ENCODE data around the gene UVRAG. TPM values are rescaled to one million over a fixed set of nuclear protein-coding genes. Genes with fewer than 3 reads are reported as not detected.

UVRAG gene
- total RNA-seq, 1 experiment from 2014 or later: 29.5 TPM

- Histone ChIP-seq H3K27ac (ENCODE audit: low read length) (no peak overlapping the region), H3K4me3 (ENCODE audit: low read depth in 2 of 2, low read length in 2 of 2) (no peak overlapping the region), H3K4me1 (ENCODE audit: control insufficient read depth, insufficient read depth, low read length) (no peaks in the 10 kb centered on the region), H3K9me3 (ENCODE audit: control insufficient read depth, insufficient read depth, low read depth, low read length) (peaks cover 8% of the 10 kb centered on the region; the same call in 1 of the 2 replicates), H3K27me3 (ENCODE audit: control insufficient read depth, insufficient read depth, low read length) (no peaks in the 10 kb centered on the region), H3K36me3 (ENCODE audit: control insufficient read depth, insufficient read depth, low read length) (no peaks in the 10 kb centered on the region)
- no peak for ATAC-seq
- DNase-seq (ENCODE audit: low read depth, low spot score): no peak
- TF ChIP-seq SIN3A (IDR thresholded peaks at IDR 0.05; ENCODE audit: borderline replicate concordance, insufficient read depth, low read depth, low read length) (no peak), TCF7L2 (IDR thresholded peaks at IDR 0.05; ENCODE audit: low read depth, low read length) (no peak), POLR2AphosphoS5 (IDR thresholded peaks at IDR 0.05; ENCODE audit: low read depth, low read length) (no peak)
- TF ChIP-seq, protein P1, sequence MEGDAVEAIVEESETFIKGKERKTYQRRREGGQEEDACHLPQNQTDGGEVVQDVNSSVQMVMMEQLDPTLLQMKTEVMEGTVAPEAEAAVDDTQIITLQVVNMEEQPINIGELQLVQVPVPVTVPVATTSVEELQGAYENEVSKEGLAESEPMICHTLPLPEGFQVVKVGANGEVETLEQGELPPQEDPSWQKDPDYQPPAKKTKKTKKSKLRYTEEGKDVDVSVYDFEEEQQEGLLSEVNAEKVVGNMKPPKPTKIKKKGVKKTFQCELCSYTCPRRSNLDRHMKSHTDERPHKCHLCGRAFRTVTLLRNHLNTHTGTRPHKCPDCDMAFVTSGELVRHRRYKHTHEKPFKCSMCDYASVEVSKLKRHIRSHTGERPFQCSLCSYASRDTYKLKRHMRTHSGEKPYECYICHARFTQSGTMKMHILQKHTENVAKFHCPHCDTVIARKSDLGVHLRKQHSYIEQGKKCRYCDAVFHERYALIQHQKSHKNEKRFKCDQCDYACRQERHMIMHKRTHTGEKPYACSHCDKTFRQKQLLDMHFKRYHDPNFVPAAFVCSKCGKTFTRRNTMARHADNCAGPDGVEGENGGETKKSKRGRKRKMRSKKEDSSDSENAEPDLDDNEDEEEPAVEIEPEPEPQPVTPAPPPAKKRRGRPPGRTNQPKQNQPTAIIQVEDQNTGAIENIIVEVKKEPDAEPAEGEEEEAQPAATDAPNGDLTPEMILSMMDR (IDR thresholded peaks at IDR 0.05): no peak
- TF ChIP-seq, protein P2, sequence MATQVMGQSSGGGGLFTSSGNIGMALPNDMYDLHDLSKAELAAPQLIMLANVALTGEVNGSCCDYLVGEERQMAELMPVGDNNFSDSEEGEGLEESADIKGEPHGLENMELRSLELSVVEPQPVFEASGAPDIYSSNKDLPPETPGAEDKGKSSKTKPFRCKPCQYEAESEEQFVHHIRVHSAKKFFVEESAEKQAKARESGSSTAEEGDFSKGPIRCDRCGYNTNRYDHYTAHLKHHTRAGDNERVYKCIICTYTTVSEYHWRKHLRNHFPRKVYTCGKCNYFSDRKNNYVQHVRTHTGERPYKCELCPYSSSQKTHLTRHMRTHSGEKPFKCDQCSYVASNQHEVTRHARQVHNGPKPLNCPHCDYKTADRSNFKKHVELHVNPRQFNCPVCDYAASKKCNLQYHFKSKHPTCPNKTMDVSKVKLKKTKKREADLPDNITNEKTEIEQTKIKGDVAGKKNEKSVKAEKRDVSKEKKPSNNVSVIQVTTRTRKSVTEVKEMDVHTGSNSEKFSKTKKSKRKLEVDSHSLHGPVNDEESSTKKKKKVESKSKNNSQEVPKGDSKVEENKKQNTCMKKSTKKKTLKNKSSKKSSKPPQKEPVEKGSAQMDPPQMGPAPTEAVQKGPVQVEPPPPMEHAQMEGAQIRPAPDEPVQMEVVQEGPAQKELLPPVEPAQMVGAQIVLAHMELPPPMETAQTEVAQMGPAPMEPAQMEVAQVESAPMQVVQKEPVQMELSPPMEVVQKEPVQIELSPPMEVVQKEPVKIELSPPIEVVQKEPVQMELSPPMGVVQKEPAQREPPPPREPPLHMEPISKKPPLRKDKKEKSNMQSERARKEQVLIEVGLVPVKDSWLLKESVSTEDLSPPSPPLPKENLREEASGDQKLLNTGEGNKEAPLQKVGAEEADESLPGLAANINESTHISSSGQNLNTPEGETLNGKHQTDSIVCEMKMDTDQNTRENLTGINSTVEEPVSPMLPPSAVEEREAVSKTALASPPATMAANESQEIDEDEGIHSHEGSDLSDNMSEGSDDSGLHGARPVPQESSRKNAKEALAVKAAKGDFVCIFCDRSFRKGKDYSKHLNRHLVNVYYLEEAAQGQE (IDR thresholded peaks at IDR 0.05; ENCODE audit: insufficient read depth in 1 of 2, low read depth in 2 of 2, low read length in 1 of 2): no peak
- POLR2A ChIA-PET: no interaction called here
- CTCF ChIA-PET: no interaction called here
- intact Hi-C loops (cut with micrococcal nuclease; ENCODE audit: unreplicated experiment) (no loop called here), in situ Hi-C loops (cut with HindIII; ENCODE audit: low pct_unique_long_range_greater_than_20kb, low sequenced_read_pairs) (no loop called here)
- BruUV-seq (replicated peaks): no TSS peak
Measured at GRCh38 chr11:76090821-76091220, 275.8 kb downstream of the UVRAG start.

GRCh38 chr11:76094740-76095139 lies 279.7 kb downstream of the UVRAG start:
- intact Hi-C loops (cut with micrococcal nuclease; ENCODE audit: unreplicated experiment): no loop called here
- TF ChIP-seq, protein P1 (IDR thresholded peaks at IDR 0.05): no peak
- no peak for TF ChIP-seq SIN3A (IDR thresholded peaks at IDR 0.05; ENCODE audit: borderline replicate concordance, insufficient read depth, low read depth, low read length)
- TF ChIP-seq, protein P2 (IDR thresholded peaks at IDR 0.05; ENCODE audit: insufficient read depth in 1 of 2, low read depth in 2 of 2, low read length in 1 of 2): no peak
- TF ChIP-seq TCF7L2 (IDR thresholded peaks at IDR 0.05; ENCODE audit: low read depth, low read length): no peak
- TF ChIP-seq POLR2AphosphoS5 (IDR thresholded peaks at IDR 0.05; ENCODE audit: low read depth, low read length): no peak
- ChIA-PET CTCF (no interaction called here), POLR2A (no interaction called here)
- H3K27me3 ChIP-seq (ENCODE audit: control insufficient read depth, insufficient read depth, low read length): no peaks in the 10 kb centered on the region
- ATAC-seq (no peak), DNase-seq (ENCODE audit: low read depth, low spot score) (no peak)
- in situ Hi-C loops (cut with HindIII; ENCODE audit: low pct_unique_long_range_greater_than_20kb, low sequenced_read_pairs): no loop called here
- no peak overlapping the region for H3K27ac ChIP-seq (ENCODE audit: low read length)
- no peaks in the 10 kb centered on the region for H3K4me1 ChIP-seq (ENCODE audit: control insufficient read depth, insufficient read depth, low read length)
- no TSS peak for BruUV-seq (replicated peaks)
- H3K9me3 ChIP-seq (ENCODE audit: control insufficient read depth, insufficient read depth, low read depth, low read length): peaks cover 8% of the 10 kb centered on the region; the same call in 1 of the 2 replicates
- no peaks in the 10 kb centered on the region for H3K36me3 ChIP-seq (ENCODE audit: control insufficient read depth, insufficient read depth, low read length)
- no peak overlapping the region for H3K4me3 ChIP-seq (ENCODE audit: low read depth in 2 of 2, low read length in 2 of 2)

Measured in Panc1 (cell line).